NCI-H1694 (cell line): Measurements from ENCODE around the gene DISP2.

Experiments used
- DNase-seq: peaks from one replicate; lab custom pipeline; 2025; lab: John Stamatoyannopoulos, UW

The DISP2 gene

DNA sequence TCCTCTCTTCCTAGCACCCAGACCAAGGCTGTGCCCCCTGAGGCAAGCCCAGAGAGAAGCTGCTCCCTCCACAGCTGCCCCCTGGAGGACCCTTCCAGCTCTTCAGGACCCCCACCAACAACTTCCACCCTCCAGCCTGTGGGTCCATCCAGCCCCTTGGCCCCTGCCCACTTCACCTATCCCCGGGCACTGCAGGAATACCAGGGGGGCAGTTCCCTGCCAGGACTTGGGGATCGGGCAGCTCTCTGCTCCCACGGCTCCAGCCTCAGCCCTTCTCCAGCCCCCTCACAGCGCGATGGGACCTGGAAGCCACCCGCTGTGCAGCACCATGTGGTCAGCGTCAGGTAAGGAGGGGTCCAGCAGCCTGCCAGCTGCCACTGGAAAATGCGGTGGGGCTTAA is 5.6 kb downstream of the DISP2 start:
- no peak for DNase-seq

DNA sequence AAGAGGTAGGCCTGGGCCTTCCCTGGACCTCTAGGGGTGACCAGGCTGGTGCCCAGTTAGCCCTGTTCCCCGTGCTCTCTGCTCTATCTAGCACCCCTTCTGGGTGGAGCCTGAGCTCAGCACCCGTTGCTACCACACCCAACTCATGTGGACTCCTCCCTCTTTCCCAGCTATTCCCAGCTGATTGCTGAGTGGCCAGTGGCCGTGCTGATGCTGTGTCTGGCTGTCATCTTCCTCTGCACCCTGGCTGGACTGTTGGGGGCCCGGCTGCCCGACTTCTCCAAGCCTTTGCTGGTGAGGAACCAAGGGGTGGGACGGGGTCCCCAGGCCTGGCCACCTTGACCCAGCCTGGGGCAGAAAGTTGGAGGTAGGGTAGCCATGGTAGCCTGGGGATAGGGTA is 6.2 kb downstream of the DISP2 start:
- no peak for DNase-seq

DNA sequence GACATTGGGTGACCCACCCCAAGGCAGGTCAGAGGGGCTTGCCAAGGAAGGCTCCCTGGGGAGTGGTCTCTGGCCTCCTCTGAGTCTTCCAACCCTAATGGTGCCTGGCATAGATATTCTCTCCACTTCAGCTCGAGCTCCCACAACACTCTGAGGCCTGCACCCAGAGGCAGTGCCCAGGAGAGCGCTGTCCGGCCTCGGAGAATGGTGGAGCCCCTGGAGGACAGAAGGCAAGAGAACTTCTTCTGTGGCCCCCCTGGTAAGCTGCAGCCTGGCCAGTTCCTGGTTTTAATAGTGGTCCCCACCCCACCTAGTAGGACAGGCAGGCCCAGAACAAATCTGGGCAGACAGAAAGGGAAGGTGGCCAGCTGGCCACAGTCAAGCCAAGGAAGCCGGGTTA is 7.0 kb downstream of the DISP2 start:
- DNase-seq, result no peak

DNA sequence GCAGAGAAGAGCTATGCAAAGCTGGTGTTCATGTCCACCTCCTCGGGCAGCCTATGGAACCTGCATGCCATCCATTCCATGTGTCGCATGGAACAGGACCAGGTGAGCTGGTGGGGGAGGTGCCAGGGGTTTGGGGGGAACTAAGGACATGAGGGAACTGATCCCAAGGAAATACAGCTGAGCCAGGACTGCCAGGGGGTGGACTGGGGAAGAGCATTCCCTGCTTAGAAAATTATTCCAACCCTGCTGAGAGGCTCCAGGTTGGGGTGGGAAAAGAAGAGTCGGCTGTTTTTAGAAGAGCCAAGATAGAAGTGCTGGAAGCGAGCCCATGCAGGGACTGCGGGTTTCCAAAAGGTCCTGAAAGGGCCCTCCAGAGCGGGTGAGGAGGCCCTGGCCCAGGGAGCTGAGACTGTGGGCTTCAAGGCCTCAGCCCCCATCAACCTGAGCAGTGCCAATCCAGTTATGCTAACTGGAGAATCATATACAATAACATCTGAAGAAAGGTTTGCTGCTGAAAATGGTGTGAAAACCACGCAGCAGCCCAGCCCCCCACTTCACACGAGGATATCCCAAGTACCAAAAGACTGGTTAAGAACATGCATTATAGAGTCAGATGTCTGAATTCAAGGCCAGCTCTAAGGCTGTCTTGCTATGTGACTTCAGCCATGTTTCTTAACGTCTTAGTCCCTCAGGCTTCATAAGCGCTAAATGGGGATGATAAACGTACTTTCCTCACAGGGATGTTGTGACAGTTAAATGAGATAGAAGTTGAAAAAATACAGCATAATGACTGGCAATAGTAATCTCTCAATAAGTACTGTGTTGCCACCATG is 7.8 kb downstream of the DISP2 start:
- no peak for DNase-seq

DNA sequence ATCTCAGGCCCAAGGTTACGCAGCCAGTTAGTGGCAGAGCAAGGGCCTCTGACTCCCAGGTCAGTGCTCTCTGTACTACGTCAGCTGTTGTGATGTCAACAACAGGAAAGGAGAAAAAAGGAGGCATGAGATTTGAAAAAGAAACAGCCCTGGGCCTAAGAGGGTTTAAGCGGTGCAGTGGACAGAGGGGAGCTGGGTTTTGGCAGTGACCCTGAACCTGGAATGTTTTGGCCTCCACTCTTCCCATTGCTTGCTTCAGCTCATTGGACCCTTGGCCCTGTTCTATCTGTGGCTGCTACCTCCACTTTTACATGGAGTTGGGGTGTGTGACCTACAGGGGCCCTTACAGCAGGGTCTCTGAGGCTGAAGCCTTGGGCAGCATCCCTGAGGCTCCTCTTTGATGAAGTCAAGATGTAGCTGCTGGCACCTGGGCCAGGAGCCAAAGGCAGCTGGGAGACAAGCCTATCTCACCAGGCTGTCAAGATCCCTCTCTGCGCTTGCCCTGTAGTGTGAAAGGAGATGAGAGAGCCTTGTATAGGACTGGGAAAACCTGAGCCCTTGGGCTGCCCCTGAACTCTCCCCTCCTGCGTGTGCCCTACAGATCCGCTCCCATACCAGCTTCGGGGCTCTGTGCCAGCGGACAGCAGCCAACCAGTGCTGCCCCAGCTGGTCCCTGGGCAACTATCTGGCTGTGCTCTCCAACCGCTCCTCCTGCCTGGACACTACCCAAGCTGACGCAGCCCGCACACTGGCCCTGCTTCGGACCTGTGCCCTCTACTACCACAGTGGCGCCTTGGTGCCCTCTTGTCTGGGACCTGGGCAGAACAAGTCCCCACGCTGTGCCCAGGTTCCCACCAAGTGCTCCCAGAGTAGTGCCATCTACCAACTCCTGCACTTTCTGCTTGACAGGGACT is 8.7 kb downstream of the DISP2 start:
- no peak for DNase-seq

DNA sequence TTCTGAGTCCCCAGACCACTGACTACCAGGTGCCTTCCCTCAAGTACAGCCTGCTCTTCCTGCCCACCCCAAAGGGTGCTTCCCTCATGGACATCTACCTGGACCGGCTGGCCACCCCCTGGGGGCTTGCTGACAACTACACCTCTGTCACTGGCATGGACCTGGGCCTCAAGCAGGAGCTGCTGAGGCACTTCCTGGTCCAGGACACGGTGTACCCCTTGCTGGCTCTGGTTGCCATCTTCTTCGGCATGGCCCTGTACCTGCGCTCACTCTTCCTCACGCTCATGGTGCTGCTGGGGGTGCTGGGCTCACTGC is 9.3 kb downstream of the DISP2 start:
- DNase-seq, result no peak

DNA sequence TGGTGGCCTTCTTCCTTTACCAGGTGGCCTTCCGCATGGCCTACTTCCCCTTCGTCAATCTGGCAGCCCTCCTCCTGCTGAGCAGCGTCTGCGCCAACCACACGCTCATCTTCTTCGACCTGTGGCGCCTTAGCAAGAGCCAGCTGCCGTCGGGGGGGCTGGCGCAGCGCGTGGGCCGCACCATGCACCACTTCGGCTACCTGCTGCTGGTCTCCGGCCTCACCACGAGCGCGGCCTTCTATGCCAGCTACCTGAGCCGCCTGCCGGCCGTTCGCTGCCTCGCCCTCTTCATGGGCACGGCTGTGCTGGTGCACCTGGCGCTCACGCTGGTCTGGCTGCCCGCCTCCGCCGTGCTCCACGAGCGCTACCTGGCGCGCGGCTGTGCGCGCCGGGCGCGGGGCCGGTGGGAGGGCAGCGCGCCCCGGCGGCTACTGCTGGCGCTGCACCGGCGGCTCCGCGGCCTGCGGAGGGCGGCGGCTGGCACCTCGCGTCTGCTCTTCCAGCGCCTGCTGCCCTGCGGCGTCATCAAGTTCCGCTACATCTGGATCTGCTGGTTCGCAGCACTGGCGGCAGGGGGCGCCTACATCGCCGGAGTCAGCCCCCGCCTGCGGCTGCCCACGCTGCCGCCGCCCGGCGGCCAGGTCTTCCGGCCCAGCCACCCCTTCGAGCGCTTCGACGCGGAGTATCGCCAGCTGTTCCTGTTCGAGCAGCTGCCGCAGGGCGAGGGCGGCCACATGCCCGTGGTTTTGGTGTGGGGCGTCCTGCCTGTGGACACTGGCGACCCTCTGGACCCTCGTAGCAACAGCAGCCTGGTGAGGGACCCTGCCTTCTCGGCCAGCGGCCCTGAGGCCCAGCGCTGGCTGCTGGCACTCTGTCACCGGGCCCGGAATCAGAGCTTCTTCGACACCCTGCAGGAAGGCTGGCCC is 9.9 kb downstream of the DISP2 start:
- DNase-seq, result peak; percentile 68

DNA sequence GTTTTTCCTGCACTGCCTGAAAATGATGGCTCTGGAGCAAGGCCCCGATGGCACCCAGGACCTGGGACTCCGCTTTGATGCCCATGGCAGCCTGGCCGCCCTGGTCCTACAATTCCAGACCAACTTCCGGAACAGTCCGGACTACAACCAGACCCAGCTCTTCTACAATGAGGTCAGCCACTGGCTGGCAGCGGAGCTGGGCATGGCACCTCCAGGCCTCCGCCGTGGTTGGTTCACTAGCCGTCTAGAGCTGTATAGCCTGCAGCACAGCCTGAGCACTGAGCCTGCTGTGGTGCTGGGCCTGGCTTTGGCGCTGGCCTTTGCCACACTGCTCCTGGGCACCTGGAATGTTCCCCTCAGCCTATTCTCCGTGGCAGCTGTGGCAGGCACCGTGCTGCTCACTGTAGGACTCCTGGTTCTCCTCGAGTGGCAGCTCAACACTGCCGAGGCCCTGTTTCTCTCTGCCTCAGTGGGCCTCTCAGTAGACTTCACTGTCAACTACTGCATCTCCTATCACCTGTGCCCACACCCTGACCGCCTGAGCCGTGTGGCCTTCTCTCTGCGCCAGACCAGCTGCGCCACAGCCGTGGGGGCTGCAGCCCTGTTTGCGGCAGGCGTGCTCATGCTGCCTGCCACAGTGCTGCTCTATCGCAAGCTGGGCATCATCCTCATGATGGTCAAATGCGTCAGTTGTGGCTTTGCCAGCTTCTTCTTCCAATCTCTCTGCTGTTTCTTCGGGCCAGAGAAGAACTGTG is 10.9 kb downstream of the DISP2 start:
- no peak for DNase-seq

DNA sequence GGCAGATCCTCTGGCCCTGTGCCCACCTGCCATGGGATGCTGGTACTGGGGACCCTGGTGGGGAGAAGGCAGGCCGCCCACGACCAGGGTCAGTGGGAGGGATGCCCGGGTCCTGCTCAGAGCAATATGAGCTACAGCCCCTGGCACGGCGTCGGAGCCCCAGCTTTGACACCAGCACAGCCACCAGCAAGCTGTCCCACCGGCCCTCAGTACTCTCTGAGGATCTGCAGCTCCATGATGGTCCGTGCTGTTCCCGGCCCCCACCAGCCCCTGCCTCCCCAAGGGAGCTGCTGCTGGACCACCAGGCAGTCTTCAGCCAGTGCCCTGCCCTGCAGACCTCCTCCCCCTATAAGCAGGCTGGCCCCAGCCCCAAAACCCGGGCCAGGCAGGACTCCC is 11.5 kb downstream of the DISP2 start:
- DNase-seq, result no peak

DNA sequence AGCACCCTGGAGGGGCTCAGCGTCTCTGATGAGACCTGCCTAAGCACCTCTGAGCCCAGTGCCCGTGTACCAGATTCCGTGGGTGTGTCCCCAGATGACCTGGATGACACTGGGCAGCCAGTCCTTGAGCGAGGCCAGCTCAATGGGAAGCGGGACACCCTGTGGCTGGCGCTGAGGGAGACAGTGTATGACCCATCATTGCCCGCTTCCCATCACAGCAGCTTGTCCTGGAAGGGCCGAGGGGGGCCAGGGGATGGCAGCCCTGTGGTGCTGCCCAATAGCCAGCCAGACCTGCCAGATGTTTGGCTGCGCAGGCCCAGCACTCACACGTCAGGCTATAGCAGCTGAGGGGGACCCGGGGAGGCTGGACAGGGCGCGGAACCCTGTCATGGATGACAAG is 12.0 kb downstream of the DISP2 start:
- DNase-seq, result no peak

DNA sequence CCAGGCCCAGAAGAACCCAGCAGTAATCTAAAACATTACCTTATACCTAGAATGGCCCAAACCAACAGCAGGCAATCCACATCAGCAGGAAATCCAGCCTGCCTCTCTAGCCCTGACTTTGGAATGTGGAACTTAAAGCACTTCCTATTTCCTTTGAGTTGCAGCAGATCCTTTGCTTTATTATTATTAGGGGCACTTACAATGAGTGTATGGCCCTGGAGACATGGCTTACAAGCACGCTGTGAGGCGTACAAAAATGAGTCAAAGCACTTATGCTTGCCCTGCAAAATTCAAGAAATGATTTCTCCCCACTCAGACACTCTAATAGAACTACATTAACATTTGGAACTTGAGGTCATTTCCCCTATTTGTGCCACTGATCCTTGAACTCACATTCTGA is 15.0 kb downstream of the DISP2 start:
- no peak for DNase-seq

DNA sequence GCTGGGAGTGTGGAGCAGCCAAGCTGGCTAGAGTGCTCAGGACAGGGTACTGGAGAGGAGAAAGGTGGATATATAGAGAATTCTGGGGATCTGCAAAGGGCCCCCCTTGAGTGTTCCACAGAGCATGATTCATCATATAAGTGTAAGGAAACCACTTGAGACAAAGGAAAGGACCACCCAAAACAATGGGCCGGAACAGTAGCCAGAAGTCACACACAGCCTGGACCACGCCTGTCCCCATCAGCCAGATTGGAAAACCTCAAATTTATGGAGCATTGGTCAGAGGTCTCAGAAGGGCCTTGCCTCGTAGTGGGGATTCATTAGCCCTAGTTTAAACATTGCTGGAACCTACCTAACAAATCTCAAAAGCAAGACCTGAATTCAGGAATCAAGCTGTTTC is 19.6 kb downstream of the DISP2 start:
- no peak for DNase-seq

DNA sequence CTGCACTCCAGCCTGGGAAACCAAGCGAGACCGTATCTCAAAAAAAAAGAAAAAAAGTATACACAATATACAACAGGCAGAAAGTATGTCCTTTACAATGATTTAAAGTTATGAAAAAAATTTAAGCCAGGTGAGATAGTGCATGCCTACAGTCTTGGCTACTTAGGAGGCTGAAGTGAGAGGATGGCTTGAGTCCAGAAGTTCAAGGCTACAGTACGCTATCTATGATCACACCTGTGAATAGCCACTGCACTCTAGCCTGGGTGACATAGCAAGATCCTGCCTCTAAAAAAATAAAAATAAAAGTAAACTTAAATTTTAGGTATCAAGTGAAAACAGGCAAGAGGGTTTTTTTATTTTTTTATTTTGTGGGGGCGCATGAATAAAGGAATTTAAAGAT is 21.4 kb downstream of the DISP2 start:
- DNase-seq, result no peak

DNA sequence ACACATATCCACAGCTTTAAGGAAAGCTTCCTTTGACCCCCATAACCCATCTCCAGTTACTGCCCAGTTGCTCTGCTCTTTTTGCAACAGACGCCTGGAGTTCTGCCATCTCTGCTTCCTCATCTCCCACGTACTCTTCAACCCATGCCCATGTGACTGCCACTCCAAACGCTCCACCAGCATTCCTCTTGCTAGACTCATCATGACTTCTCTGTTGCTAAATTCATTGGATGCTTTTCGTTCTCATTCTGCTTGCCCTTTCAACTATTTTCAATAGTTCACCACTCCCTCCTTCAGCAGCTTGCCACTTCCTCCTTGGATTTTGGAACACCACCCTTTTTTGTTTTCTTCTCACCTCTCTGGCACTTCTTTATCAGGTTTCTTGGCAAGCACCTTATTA is 21.8 kb downstream of the DISP2 start:
- no peak for DNase-seq

DNA sequence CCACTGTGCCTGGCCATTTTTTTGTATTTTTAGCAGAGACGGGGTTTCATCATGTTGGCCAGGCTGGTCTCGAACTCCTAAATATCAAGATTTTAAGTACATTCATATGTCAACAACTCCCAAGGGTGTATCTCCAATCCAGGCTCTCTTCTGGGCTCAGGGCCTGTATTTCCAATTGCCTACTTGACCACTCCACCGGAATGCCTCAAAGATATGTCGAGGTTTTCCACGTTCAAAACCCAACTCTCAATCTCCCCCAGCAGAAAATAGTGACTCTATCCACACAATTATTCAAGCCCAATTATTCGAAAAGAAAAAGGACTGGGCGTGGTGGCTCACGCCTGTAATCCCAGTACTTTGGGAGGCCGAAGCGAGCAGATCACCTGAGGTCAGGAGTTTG is 22.6 kb downstream of the DISP2 start:
- DNase-seq, result no peak

DNA sequence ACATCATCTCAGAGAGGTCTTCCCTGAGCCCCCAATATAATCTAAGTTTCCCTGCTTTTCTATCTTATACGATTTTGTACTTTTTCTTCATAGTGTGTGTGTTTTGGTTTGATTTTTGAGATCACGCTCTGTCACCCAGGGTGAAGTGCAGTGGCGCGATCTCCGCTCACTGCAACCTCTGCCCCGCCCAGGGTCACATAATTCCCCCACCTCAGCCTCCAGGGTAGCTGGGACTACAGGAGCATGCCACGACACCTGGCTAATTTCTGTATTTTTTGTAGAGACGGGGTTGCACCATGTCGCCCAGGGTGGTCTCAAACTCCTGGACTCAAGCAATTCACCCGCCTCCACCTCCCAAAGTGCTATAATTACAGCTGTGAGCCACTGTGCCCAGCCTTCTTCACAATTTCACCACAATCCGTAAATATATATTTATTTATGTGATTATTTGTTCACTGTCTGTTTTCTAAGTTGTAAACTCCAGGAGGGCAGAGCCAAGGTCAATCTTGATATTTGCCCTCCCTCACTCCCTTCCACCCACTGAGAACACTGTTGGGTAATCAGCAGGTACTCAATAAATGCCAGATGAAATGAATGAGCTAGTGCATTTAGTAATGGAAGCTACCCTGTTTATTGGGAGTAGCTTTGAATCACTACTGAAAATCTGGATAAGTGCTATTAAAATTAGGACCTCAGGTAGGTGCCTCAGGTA is 24.0 kb downstream of the DISP2 start:
- DNase-seq, result no peak

DNA sequence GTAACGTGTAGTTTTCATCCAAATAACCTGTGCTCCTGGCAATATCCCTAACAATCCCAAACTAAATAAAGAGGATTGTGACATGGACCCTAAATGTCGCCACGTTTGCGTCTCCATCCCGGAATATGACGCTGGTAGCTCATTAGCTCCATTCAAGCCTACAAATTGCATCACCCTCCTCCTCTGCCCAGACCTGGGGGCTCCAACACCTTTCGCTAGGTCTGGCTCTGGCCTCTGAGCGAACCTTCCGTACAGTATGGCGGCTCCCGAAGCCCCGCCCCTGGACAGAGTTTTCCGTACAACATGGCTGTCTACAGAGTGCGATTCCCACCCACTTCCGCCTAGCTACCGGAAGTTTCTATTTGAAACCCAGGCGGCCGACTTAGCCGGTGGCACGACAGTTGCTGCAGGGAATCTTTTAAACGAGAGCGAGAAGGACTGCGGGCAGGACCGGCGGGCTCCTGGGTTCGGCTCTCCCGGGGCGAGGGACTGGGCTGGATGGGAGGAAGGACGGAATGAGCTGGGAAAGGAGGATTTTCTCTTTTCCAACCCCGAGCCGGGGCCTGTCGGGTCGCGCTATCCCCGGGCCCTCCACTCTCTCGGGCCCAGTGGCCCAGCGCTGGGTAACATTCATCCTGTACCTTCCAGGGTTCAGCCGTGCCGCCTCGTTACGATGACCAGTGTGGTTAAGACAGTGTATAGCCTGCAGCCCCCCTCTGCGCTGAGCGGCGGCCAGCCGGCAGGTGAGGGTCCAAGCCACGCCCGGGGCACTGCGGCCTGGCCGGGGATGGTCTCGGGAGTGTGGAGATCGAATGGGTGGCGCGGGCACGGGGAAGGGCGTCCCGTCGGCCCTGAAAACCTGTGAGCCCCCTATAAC is 24.8 kb downstream of the DISP2 start, which contains the start of gene KNSTRN:
TSS of gene KNSTRN (plus strand) at position 142 of the 877 bp plus-strand sequence. CDS start at position 257, 115 bp downstream.
- DNase-seq, result peak; percentile 87

DNA sequence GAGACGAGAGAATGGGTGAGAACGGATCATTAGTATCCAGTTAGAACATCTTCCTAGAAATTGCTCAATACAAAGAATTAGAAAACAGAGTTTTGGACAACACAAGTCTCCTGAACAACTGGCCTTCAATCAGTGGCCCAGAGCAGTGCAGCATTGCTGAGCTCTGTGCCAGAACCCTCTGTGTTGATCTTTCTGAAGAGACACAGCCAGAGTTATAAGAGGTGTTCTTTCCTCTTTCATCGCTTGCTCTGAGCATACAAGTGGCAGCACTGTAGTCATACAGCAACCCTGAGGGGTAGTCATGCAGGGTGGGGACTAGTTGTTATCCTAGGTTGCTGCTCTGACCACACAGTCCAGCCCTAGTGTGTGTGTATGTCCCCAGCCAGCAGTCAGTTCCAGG is 28.5 kb downstream of the DISP2 start:
- no peak for DNase-seq

DNA sequence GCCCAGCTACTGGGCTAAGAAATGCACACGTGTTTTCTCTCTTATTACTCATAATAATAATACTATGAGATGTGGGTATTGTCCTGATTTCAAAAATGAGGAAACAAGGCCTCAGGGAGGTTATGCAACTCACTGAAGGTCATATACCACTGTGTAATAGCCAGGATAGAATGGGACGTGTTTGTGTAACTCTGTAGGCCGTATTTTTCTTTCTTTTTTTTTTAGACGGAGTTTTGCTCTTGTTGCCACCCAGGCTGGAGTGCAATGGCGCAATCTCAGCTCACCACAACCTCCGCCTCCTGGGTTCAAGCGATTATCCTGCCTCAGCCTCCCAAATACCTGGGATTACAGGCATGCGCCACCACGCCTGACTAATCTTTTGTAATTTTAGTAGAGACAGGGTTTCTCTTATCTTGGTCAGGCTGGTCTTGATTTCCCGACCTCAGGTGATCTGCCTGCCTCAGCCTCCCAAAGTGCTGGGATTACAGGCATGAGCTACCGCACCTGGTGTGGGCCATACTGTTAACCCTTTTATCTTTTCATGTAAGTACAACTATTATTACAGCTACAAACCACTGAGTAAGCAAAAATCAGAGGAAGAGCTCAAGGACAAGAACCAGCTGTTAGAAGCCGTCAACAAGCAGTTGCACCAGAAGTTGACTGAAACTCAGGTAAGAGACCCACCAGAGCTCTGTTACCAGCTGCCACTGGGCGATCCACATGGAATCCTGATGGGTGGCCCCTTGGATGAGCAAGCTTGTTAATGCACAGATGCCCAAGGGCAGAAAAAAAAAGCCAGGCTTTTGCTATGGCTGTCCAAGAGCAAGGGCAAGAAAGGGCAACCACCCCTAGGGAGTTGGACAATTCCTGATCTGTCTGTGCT is 31.2 kb downstream of the DISP2 start:
- no peak for DNase-seq
